GM21717 (cell line): ENCODE results near the gene MRPL12.
"Not testable (repeated sequence)": the region's sequence is repeated elsewhere in the genome, so short reads cannot be mapped to it uniquely, and the experiment has no call there.

Experiments
- ATAC-seq: cut with Tn5 transposase; IDR thresholded peaks from one replicate; pipeline ENCODE4 v1.9.1; 2021; ENCODE audit warnings: mild to moderate bottlenecking, moderate library complexity; ENCODE audit not compliant: unreplicated experiment

The MRPL12 gene

GRCh38 chr17:81702934-81703746 is at the start of gene MRPL12:
Gene MRPL12 (plus strand): TSS chr17:81703367. CDS start chr17:81703502, 135 bp downstream.
- peak; percentile 58 for ATAC-seq

GRCh38 chr17:81655378-81656117 is 47.6 kb upstream of the MRPL12 start:
- ATAC-seq, result no peak

GRCh38 chr17:81656118-81656743 is 46.9 kb upstream of the MRPL12 start, which contains the start of gene PDE6G:
Gene PDE6G (minus strand): TSS chr17:81656542. CDS start chr17:81653305, 3,237 bp downstream.
- no peak for ATAC-seq

- no peak for ATAC-seq
Observed at GRCh38 chr17:81656835-81657234, 46.3 kb upstream of the MRPL12 start.

- ATAC-seq, result no peak
Observed at GRCh38 chr17:81659038-81659437, 44.1 kb upstream of the MRPL12 start.

GRCh38 chr17:81660441-81660840 is 42.7 kb upstream of the MRPL12 start:
- no peak for ATAC-seq

- no peak for ATAC-seq
Observed at GRCh38 chr17:81662002-81662401, 41.2 kb upstream of the MRPL12 start.

- ATAC-seq, result no peak
Observed at GRCh38 chr17:81664051-81664470, 39.1 kb upstream of the MRPL12 start.

- no peak for ATAC-seq
Observed at GRCh38 chr17:81665205-81666091, 37.7 kb upstream of the MRPL12 start.

- ATAC-seq, result peak; percentile 20
Observed at GRCh38 chr17:81666092-81666341, 37.1 kb upstream of the MRPL12 start.

- peak; percentile 84 for ATAC-seq
Observed at GRCh38 chr17:81666342-81667191, 36.6 kb upstream of the MRPL12 start, which contains the start of the genes CCDC137 and OXLD1. Gene CCDC137 (plus strand): TSS chr17:81666737. CDS start chr17:81666767, 30 bp downstream. Gene OXLD1 (minus strand): TSS chr17:81666605. CDS start chr17:81666577, 28 bp downstream.

GRCh38 chr17:81667754-81668153 is 35.4 kb upstream of the MRPL12 start:
- no peak for ATAC-seq

- no peak for ATAC-seq
Observed at GRCh38 chr17:81672504-81672903, 30.7 kb upstream of the MRPL12 start.

- ATAC-seq, result no peak
Observed at GRCh38 chr17:81672954-81673353, 30.2 kb upstream of the MRPL12 start.

GRCh38 chr17:81673561-81674258 is 29.5 kb upstream of the MRPL12 start:
- no peak for ATAC-seq

- not testable (repeated sequence) for ATAC-seq
Observed at GRCh38 chr17:81675515-81676221, 27.5 kb upstream of the MRPL12 start.

GRCh38 chr17:81676906-81677305 is 26.3 kb upstream of the MRPL12 start:
- no peak for ATAC-seq

GRCh38 chr17:81680150-81680549 is 23.0 kb upstream of the MRPL12 start:
- ATAC-seq, result no peak
